ENCODE results near the gene SDHB. TPM values are rescaled to one million over a fixed set of nuclear protein-coding genes. Genes with fewer than 3 reads are reported as not detected.

Gene SDHB
- total RNA-seq, 1 donor from 2014 or later, result 61.2 TPM

DNA sequence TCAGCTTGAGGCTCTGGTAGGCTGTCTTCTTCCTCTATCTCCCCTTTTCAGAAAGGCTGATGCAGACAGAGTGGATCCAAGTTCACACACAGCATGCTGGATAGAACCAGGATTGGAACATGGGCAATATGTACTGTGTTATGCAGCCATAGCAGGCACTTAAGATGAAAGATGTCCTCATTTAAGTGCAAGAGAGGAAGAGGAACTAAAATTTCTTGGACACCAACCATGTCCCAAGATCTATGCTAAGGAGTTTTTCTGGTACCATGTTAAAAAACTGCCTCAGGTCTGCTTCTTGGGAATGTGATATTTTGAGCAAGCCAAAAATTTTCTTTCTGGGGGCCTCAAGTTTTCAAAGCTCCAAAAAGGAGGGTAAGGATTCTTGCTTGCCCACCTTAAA is 1.2 kb downstream of the SDHB start:
- H3K4me2 ChIP-seq, result peak overlapping the region; percentile 95
- H3K27ac ChIP-seq, result no peak overlapping the region
- peaks cover 5% of the 10 kb centered on the region for H4K20me1 ChIP-seq (ENCODE audit: low read depth)
- Mint-ChIP-seq H3K4me3 (peak overlapping the region; percentile 64), H3K36me3 (peaks cover 2% of the 10 kb centered on the region), H3K27ac (no peak overlapping the region), H3K9me3 (no peaks in the 10 kb centered on the region), H3K4me1 (peaks cover 16% of the 10 kb centered on the region), H3K27me3 (ENCODE audit: insufficient read depth, low read depth) (peaks cover 12% of the 10 kb centered on the region)
- peak overlapping the region; percentile 78 for H3K9ac ChIP-seq
- no peak overlapping the region for H2AFZ ChIP-seq (replicated peaks)
- H3K36me3 ChIP-seq, result no peaks in the 10 kb centered on the region
- H3K27me3 ChIP-seq, result no peaks in the 10 kb centered on the region
- H3K79me2 ChIP-seq (ENCODE audit: low read depth), result peaks cover 57% of the 10 kb centered on the region
- peak overlapping the region; percentile 83 for H3K4me3 ChIP-seq
- H3K4me1 ChIP-seq, result peaks cover 8% of the 10 kb centered on the region
- TF ChIP-seq EZH2phosphoT487 (IDR thresholded peaks at IDR 0.05) (no peak), EZH2 (IDR thresholded peaks at IDR 0.05) (no peak)
- TF ChIP-seq, protein P1, sequence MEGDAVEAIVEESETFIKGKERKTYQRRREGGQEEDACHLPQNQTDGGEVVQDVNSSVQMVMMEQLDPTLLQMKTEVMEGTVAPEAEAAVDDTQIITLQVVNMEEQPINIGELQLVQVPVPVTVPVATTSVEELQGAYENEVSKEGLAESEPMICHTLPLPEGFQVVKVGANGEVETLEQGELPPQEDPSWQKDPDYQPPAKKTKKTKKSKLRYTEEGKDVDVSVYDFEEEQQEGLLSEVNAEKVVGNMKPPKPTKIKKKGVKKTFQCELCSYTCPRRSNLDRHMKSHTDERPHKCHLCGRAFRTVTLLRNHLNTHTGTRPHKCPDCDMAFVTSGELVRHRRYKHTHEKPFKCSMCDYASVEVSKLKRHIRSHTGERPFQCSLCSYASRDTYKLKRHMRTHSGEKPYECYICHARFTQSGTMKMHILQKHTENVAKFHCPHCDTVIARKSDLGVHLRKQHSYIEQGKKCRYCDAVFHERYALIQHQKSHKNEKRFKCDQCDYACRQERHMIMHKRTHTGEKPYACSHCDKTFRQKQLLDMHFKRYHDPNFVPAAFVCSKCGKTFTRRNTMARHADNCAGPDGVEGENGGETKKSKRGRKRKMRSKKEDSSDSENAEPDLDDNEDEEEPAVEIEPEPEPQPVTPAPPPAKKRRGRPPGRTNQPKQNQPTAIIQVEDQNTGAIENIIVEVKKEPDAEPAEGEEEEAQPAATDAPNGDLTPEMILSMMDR (IDR thresholded peaks at IDR 0.05), result no peak
- DNase-seq (ENCODE audit: low spot score), result no peak
- peaks cover 17% of the 10 kb centered on the region for H3F3A ChIP-seq (ENCODE audit: low read depth)
- H3K9me3 ChIP-seq (ENCODE audit: low read depth), result no peaks in the 10 kb centered on the region

DNA sequence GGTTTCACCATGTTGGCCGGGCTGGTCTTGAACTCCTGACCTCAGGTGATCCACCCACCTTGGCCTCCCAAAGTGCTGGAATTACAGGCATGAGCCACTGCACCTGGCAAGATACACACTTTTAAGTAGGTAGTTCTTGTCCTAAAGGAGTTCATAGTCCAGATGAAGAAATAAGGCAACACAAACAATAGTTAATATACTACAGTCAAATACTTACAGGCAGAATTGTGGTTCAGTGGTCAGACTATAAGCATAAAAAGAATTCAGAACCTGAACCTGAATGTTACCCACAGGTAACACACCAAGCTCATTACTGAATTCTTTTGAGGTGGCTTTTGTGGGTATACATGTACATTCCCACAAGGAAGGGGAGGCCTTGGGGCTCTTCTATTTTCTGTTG is 1.8 kb downstream of the SDHB start:
- H3K4me3 Mint-ChIP-seq, result peak overlapping the region; percentile 64
- TF ChIP-seq EZH2 (IDR thresholded peaks at IDR 0.05), result no peak
- no peak for TF ChIP-seq EZH2phosphoT487 (IDR thresholded peaks at IDR 0.05)
- TF ChIP-seq, protein P1 (IDR thresholded peaks at IDR 0.05), result no peak
- Histone ChIP-seq H3K79me2 (ENCODE audit: low read depth) (peaks cover 58% of the 10 kb centered on the region), H3K9me3 (ENCODE audit: low read depth) (no peaks in the 10 kb centered on the region), H3K4me2 (no peak overlapping the region), H3K27ac (no peak overlapping the region), H4K20me1 (ENCODE audit: low read depth) (peaks cover 5% of the 10 kb centered on the region), H3K27me3 (no peaks in the 10 kb centered on the region), H3K36me3 (no peaks in the 10 kb centered on the region), H3F3A (ENCODE audit: low read depth) (peaks cover 19% of the 10 kb centered on the region), H3K4me3 (no peak overlapping the region), H2AFZ (replicated peaks) (no peak overlapping the region), H3K4me1 (peaks cover 8% of the 10 kb centered on the region), H3K9ac (no peak overlapping the region)
- H3K27me3 Mint-ChIP-seq (ENCODE audit: insufficient read depth, low read depth), result peaks cover 6% of the 10 kb centered on the region
- peaks cover 2% of the 10 kb centered on the region for H3K36me3 Mint-ChIP-seq
- H3K27ac Mint-ChIP-seq, result no peak overlapping the region
- H3K4me1 Mint-ChIP-seq, result peaks cover 16% of the 10 kb centered on the region
- H3K9me3 Mint-ChIP-seq, result no peaks in the 10 kb centered on the region
- no peak for DNase-seq (ENCODE audit: low spot score)

DNA sequence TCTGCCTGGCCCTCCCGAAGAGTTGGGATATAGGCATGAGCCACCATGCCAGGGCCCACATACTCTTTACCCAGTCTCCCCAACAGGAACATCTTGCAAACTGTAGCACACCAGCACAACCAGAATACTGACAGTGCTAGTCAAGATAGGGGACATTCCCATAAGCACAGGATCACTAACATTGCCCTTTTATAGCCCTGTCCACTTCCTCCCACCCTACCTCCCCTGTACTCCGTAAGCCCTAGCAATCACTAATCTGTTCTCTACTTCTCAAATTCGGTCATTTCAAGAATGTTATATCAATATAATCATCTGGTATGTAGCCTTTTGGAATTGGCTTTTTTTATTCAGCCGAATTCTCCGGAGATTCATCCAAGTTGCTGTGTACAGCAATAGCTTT is 5.9 kb downstream of the SDHB start:
- peaks cover 20% of the 10 kb centered on the region for H3K4me1 Mint-ChIP-seq
- peaks cover 2% of the 10 kb centered on the region for H3K36me3 Mint-ChIP-seq
- H3K4me3 Mint-ChIP-seq, result no peak overlapping the region
- no peak for TF ChIP-seq EZH2phosphoT487 (IDR thresholded peaks at IDR 0.05)
- TF ChIP-seq, protein P1 (IDR thresholded peaks at IDR 0.05), result no peak
- TF ChIP-seq EZH2 (IDR thresholded peaks at IDR 0.05), result no peak
- H4K20me1 ChIP-seq (ENCODE audit: low read depth), result peaks cover 14% of the 10 kb centered on the region
- peaks cover 11% of the 10 kb centered on the region for H3K4me1 ChIP-seq
- no peak for DNase-seq (ENCODE audit: low spot score)
- H3K4me2 ChIP-seq, result no peak overlapping the region
- H3K27ac Mint-ChIP-seq, result peak overlapping the region; percentile 32
- peaks cover 66% of the 10 kb centered on the region for H3K79me2 ChIP-seq (ENCODE audit: low read depth)
- no peak overlapping the region for H3K9ac ChIP-seq
- H3K27ac ChIP-seq, result no peak overlapping the region
- H2AFZ ChIP-seq (replicated peaks), result no peak overlapping the region
- H3K36me3 ChIP-seq, result no peaks in the 10 kb centered on the region
- H3K27me3 Mint-ChIP-seq (ENCODE audit: insufficient read depth, low read depth), result no peaks in the 10 kb centered on the region
- no peaks in the 10 kb centered on the region for H3K9me3 ChIP-seq (ENCODE audit: low read depth)
- H3K9me3 Mint-ChIP-seq, result no peaks in the 10 kb centered on the region
- no peak overlapping the region for H3K4me3 ChIP-seq
- H3K27me3 ChIP-seq, result no peaks in the 10 kb centered on the region
- H3F3A ChIP-seq (ENCODE audit: low read depth), result peaks cover 23% of the 10 kb centered on the region
